Measurements from ENCODE around the gene PEX1.
"Not testable (repeated sequence)": the region's sequence is repeated elsewhere in the genome, so short reads cannot be mapped to it uniquely, and the experiment has no call there.

Gene PEX1

GRCh38 chr7:92496876-92497275 is 31.4 kb downstream of the PEX1 start:
- no peak overlapping the region for H3K27ac ChIP-seq
- no peak for DNase-seq
- peaks cover 47% of the 10 kb centered on the region for H3K36me3 ChIP-seq
- no peaks in the 10 kb centered on the region for H3K27me3 ChIP-seq (ENCODE audit: insufficient read depth, low read depth, severe bottlenecking)
- no peaks in the 10 kb centered on the region for H3K9me3 ChIP-seq (ENCODE audit: severe bottlenecking)
- TF ChIP-seq, protein P1, sequence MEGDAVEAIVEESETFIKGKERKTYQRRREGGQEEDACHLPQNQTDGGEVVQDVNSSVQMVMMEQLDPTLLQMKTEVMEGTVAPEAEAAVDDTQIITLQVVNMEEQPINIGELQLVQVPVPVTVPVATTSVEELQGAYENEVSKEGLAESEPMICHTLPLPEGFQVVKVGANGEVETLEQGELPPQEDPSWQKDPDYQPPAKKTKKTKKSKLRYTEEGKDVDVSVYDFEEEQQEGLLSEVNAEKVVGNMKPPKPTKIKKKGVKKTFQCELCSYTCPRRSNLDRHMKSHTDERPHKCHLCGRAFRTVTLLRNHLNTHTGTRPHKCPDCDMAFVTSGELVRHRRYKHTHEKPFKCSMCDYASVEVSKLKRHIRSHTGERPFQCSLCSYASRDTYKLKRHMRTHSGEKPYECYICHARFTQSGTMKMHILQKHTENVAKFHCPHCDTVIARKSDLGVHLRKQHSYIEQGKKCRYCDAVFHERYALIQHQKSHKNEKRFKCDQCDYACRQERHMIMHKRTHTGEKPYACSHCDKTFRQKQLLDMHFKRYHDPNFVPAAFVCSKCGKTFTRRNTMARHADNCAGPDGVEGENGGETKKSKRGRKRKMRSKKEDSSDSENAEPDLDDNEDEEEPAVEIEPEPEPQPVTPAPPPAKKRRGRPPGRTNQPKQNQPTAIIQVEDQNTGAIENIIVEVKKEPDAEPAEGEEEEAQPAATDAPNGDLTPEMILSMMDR (IDR thresholded peaks at IDR 0.05; ENCODE audit: low read depth, low read length) = no peak
- no peak overlapping the region for H3K4me3 ChIP-seq (ENCODE audit: low read depth, low read length)

- Histone ChIP-seq H3K27ac (no peak overlapping the region), H3K4me3 (ENCODE audit: low read depth, low read length) (no peak overlapping the region), H3K36me3 (peaks cover 74% of the 10 kb centered on the region), H3K27me3 (ENCODE audit: insufficient read depth, low read depth, severe bottlenecking) (no peaks in the 10 kb centered on the region), H3K9me3 (ENCODE audit: severe bottlenecking) (no peaks in the 10 kb centered on the region)
- TF ChIP-seq, protein P1 (IDR thresholded peaks at IDR 0.05; ENCODE audit: low read depth, low read length) = no peak
- DNase-seq = no peak
Measured at GRCh38 chr7:92489634-92490033, 38.7 kb downstream of the PEX1 start.

GRCh38 chr7:92487804-92488203 is 40.5 kb downstream of the PEX1 start:
- Histone ChIP-seq H3K9me3 (ENCODE audit: severe bottlenecking) (no peaks in the 10 kb centered on the region), H3K27me3 (ENCODE audit: insufficient read depth, low read depth, severe bottlenecking) (no peaks in the 10 kb centered on the region), H3K27ac (no peak overlapping the region), H3K36me3 (peaks cover 63% of the 10 kb centered on the region), H3K4me3 (ENCODE audit: low read depth, low read length) (no peak overlapping the region)
- TF ChIP-seq, protein P1 (IDR thresholded peaks at IDR 0.05; ENCODE audit: low read depth, low read length) = no peak
- no peak for DNase-seq

- Histone ChIP-seq H3K36me3 (peaks cover 47% of the 10 kb centered on the region), H3K4me3 (ENCODE audit: low read depth, low read length) (no peak overlapping the region), H3K27me3 (ENCODE audit: insufficient read depth, low read depth, severe bottlenecking) (no peaks in the 10 kb centered on the region), H3K27ac (no peak overlapping the region), H3K9me3 (ENCODE audit: severe bottlenecking) (no peaks in the 10 kb centered on the region)
- DNase-seq = no peak
- TF ChIP-seq, protein P1 (IDR thresholded peaks at IDR 0.05; ENCODE audit: low read depth, low read length) = no peak
Measured at GRCh38 chr7:92485974-92486373, 42.3 kb downstream of the PEX1 start.

GRCh38 chr7:92485267-92485892 is 42.9 kb downstream of the PEX1 start:
- no peaks in the 10 kb centered on the region for H3K9me3 ChIP-seq (ENCODE audit: severe bottlenecking)
- TF ChIP-seq, protein P1 (IDR thresholded peaks at IDR 0.05; ENCODE audit: low read depth, low read length) = no peak
- peaks cover 42% of the 10 kb centered on the region for H3K36me3 ChIP-seq
- no peak overlapping the region for H3K4me3 ChIP-seq (ENCODE audit: low read depth, low read length)
- no peak for DNase-seq
- H3K27me3 ChIP-seq (ENCODE audit: insufficient read depth, low read depth, severe bottlenecking) = no peaks in the 10 kb centered on the region
- H3K27ac ChIP-seq = no peak overlapping the region; the same call in 1 of the 2 replicates

DNA sequence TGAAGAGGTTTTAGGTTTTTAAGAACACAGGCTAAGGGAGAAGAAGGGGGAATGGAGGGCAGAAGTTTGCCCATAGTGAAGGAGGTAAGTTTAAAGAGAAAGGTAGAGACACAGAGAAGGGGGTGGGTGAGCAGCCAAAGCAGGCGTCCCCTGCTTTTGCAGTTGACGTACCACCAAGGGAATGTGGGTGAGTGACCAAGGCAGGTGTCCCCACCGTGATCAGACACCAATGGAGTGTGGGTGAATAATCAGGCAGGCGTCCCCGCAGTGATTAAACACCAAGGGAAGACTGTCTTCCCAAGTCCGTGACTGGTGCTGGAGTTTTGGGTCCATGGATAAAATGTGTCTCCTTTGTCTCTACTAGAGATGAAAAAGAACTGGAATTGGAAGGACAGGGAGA is 44.1 kb downstream of the PEX1 start:
- Histone ChIP-seq H3K27ac (peak overlapping the region; percentile 63), H3K36me3 (peaks cover 38% of the 10 kb centered on the region)
- not testable (repeated sequence) for H3K27me3 ChIP-seq (ENCODE audit: insufficient read depth, low read depth, severe bottlenecking); H3K4me3 ChIP-seq (ENCODE audit: low read depth, low read length); H3K9me3 ChIP-seq (ENCODE audit: severe bottlenecking); DNase-seq

DNA sequence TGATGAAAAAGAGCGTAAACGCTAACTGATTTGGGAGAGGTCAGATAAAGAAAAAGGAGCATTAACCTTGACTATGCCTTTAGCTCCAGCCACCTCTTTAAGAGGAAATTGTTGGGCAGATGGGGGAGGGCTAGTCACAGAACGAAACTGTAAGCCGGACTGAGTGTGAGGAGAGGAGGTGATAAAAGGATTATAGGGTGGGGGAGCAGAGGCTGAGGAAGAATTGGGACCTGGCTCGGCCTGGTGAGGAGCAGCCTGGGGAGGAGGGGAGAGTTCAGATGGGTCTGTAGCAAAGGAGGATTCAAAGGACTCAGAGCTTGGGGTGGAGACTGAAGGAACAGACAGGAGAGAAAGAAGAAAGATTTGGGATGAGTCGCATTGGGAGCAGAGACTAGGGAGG is 44.7 kb downstream of the PEX1 start:
- Histone ChIP-seq H3K27ac (peak overlapping the region; percentile 75), H3K36me3 (peaks cover 32% of the 10 kb centered on the region)
- H3K27me3 ChIP-seq (ENCODE audit: insufficient read depth, low read depth, severe bottlenecking); H3K9me3 ChIP-seq (ENCODE audit: severe bottlenecking); H3K4me3 ChIP-seq (ENCODE audit: low read depth, low read length): not testable (repeated sequence)
- DNase-seq = peak; percentile 80

- not testable (repeated sequence) for H3K9me3 ChIP-seq (ENCODE audit: severe bottlenecking); DNase-seq; H3K27me3 ChIP-seq (ENCODE audit: insufficient read depth, low read depth, severe bottlenecking); H3K36me3 ChIP-seq; H3K27ac ChIP-seq; H3K4me3 ChIP-seq (ENCODE audit: low read depth, low read length)
Measured at GRCh38 chr7:92479146-92479545, 49.2 kb downstream of the PEX1 start.

Data from WERI-Rb-1 (cell line).